Stimulated activated CD4-positive, alpha-beta T cell treated with anti-CD3 and anti-CD28 coated beads, Interleukin-1b, Interleukin-23, amount 100 ng/mL, for 48 hours (primary cell): ENCODE data around the gene ITIH3.

Experiments
- DNase-seq: peaks from one replicate; pipeline ENCODE4 v3.0.0-alpha.2; 2020

Gene ITIH3

DNA sequence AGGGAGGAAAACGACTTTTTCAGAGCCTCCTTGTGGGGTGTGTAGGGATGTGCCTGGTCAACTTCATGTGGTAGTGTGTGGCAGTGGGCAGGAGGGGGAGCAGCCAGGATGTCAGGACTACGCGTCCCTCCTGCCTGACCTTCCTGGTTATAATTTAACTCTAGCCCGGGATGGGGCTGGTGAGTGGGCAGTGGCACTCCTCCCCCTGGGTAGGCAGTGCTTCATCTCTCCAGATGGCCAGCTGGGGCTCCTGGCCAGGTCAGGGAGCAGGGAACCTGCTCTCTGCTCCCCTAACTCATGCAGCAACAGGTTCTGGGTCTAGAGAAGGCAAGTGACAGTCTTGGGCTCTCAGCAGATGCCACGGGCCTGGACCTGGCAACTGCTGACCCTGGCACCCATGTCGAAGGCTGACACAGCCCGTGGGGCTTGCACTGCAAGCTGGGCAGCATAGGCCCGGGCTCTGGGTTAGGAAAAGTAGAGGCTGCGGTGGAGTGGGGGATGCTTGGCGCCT is 33.3 kb downstream of the ITIH3 start:
- no peak for DNase-seq

DNA sequence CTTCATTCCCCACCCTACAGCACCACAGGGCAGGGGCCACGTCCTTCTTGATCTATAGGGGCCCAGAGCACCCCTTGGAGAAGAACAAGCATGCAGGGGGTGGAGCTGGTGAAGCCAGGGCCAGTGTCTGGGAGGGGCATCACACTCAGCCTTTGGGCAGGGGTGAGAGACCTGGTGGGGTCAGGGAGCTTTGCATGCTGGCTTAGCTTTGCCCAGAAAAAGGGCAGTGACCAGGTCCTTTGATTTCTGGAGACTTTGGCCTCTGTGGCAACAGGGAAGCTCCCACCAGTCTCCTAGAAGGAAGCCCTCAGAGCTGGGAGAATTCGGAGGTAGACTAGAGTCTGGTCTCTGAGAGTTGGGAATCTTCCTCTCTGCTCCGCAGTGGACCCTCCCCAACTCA is 34.9 kb downstream of the ITIH3 start:
- no peak for DNase-seq

DNA sequence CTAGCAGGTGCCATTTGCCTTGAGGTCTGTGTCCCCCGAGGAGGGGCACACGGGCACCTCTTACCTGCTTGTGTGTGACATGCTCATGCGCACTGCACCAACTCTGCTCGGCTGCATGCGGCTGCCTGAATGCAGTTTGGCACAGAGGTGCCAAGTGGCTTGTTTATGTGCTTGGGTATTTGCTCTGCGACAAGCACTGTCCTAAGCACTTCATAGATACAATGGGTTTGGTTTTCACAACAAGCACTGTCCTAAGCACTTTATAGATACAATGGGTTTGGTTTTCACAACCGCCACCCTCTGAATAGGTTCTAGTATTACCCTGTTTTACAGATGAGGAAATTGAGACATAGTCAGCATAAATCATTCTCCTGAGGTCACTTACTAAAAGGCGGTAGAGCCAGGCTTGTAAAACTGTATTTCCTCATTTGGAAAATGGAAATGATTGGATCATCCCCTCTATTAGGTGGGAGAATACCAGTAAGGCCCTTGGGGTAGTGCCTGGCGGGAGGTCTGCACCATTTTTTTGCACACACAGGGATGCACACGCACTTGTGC is 35.4 kb downstream of the ITIH3 start:
- DNase-seq, result no peak

DNA sequence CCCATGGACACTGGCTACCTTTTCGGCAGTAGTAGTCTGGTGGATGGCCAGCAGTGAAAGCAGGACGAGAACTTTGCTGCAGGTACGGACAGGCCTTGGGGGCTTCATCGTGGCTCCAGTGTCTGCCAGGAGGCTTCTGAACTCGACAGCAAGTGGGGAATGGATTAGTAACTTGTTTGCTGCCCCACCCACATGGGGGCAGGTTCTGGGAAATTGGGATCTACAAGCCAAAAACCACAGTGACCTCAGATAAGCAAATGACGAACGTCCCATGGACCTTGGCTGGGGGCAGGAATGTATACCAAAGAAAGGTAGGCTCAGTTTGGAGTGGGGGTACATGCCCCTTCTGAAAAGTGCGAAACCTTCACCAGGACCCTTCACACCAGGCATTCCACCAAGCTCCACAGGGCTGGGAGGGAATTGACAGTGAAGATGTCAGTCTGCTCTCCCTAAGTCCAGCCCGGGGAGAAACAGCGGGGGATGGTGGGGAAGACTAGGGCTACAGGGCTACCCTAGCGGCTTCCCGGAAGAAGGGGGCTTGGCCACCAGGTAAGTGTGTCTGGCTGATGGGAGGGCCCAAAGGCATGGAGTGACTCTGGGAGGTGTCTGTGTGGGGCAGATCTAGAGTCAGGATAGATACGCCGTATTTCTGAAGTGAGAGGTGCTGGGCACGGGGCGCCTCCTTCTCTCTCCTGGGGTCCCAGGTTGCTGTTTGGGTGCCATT is 36.1 kb downstream of the ITIH3 start, which contains the start of gene ITIH4:
TSS of gene ITIH4 (minus strand) at position 138 of the 724 bp plus-strand sequence. CDS start at position 108, 30 bp downstream.
- DNase-seq, result no peak

DNA sequence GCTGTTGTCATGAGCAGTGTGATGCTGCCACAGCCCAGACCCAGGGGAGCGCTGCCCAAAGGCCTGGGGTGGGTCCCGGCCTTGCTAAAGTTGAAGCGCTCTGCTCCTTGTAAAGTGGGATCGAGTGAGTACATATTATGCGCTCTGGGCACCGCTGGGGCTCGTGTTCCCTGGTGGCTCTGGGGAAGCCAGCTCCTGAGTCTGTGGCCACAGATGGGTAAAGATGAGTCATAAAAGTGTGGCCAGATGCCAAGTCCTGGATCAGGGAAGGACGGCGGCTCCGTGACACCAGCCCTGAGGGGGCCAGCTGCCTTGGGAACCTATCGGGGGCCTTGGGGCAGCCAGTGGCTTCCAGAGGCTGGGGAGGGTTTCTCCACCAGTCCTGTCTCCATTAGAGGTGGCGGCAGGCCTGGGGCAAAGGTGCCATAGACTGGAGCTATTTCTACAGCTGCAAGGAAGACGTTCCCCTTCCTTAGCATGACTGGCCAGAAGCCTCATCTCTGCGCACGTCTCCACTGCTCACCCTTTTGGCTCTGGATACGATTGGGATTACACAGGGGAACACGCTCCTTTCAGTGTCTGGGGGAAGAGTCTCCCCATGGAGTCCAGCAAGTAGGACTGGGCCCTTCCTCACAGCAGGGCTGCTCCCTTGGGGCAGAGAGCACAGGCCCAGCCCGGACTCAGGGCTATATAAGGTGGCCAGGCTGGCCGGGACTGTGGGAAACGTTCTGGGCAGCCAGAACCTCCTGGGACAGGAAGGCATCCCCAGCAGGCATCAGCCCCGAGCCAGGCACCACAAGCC is 37.1 kb downstream of the ITIH3 start:
- no peak for DNase-seq

DNA sequence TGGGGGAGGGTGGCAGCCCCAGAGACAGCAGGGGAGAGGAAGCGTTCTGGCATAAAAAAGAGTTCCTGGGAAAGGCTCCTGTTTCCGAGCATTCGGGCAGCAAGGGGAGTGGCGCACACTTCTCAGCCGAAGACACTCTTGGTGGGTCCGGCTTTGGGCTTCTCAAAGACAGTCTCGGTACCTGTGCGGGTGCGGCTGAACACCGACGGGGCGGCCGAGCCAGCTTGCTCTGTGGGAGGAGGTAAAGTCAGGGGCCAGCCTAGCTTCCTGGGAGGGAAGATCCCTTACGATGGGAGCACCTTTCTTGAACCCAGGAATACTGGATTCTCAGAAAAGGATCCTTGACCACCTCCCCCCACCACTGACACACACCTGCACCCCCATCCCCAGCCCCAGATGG is 38.6 kb downstream of the ITIH3 start:
- DNase-seq, result no peak

DNA sequence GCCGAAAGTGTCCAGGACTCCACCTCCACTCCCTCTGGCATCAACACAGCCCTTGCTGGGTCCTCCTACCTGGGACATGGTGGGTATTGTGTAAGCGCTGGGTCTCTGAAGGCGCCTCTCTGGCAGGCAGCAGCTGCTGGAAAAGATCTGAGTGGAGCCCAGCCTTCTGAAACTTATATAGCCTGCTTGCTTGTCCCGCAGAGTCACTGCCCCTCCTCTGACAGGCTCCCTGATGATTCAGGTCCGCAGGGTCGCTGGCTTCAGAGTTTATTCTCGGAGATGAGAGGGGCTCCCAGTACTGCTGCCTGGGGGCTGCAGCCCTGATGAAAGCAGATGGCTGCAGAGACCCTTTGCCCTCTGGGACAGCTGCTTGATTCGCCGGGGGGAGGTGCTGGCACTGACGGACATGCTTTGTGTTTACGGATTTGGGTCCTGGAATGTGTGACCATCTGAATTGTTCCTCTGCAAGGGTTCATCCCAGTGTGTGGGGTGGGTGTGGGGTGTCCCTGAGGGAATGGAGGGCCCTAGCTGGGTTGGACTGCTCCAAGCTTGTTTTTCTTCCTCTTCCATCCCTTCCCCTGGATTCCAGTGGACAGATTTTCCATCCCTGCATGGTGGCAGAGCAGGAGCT is 40.4 kb downstream of the ITIH3 start, which contains the start of gene MUSTN1:
TSS of gene MUSTN1 (minus strand) at position 149 of the 631 bp plus-strand sequence. CDS start at position 78, 71 bp downstream.
- no peak for DNase-seq

DNA sequence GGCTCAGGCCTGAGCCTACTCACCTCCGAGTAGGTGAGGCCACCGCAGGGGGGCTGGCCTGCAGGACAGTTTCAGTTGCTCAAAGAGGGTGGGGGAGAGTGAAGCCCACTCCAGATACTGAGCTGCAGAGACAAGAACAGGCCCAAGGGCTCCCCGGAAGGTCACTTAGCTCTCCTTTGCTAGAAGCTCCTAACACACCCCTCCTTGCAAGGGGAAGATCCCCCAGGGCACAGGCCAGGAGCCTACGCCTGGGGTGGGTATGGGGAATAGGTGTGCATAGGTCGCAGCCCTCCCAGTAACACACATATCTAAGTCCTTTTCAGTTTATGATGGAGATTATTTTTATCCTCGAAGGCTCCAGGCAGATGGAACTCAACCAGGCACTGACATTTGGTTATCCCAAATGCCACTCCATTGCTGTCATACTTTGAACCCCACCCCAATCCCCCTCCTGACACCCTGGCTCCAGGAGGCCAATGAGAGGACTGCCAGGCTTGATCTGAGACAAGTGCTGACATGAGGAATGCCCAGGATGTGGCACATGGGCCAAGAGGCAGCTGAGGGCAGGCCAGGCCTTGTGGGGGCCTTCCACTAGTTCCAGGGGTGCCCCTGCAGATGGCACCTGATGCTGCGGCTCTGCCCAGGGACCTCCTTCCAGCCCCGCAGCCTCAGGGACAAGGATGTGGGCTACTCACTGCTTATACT is 41.3 kb downstream of the ITIH3 start:
- no peak for DNase-seq

DNA sequence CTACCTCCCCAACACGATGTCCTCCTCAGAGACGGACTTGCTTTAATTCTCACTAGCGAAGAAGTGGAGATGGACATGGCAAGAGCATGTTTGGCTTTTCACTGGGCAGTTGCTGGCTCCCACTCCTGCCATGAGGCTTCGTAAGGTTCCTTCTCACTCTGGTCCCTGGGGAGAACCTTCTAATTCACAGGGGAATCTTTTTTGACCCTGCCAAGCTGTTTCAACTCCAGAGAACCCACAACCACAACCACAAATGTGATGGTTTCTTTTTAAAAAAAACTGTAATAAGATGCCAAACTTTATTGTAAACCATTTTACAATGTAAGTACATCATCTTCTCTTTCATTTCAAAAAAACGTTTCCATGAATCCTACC is 41.9 kb downstream of the ITIH3 start:
- no peak for DNase-seq

DNA sequence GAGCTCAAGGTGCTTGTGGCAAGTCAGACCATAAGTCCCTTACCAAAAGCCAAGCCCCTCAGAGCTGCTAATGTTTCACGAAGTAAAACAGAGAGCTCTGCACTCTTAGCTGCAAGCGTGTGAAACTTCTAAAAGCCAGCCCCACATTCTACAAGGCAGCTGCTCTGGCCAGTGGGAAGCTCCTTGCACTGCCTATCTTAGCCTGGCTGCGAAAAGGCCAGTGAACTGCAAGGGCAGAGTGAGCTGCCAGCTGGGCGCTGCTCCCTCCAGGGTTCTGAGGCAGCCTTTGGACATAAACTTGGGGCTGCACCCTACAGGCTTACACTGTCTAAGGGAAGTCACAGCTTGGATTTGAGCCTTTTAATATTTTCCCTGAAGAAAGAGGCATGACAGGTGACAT is 42.4 kb downstream of the ITIH3 start:
- DNase-seq, result no peak

DNA sequence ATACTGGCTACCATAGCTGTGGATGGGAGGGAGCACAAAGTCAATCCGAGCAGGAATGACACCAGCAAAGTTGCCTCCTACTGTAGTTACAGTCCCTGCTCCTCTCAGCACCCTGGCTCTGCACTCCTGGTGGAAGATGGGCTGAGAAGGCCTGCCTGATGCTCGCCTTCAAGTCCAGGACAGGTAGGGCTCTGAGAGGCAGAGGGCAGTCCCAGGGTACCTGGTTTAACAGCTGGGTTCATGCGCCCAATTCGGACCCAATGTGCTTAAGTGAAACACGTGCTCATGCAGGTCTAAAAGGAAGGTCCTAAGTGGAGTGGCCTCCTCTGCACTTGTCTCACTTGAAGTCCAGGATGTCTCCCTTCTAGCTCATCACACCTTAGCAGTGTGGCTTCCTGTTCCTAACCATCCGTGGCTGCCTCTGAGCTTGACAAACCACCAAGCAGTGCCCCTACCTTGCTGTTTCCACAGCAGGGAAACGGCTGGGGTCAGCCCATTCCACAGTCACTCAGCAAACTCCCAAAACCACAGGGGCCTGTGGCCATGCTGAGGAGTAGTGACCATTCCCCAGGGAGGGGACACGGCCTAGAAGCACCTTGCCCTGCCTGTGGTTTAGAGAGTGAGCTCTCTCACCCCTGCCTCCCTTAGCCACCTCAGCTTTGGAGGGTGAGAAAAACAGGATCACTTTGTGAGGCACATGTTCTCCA is 44.1 kb downstream of the ITIH3 start:
- no peak for DNase-seq

DNA sequence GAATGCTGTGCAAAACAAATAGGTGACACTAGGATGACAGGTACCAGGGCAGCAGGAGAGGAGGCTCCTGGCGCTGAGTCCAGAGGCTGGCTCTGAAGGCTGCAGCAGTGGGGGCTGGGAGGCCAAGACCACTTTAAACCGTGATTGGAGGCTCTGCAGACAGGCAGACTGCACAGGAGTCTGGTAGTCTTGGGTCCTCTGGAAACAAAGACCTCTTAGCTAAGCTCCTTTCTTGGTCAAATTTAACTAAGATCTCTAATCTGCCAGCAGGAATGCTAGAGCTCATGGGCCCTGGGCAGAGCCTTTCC is 44.6 kb downstream of the ITIH3 start:
- no peak for DNase-seq

DNA sequence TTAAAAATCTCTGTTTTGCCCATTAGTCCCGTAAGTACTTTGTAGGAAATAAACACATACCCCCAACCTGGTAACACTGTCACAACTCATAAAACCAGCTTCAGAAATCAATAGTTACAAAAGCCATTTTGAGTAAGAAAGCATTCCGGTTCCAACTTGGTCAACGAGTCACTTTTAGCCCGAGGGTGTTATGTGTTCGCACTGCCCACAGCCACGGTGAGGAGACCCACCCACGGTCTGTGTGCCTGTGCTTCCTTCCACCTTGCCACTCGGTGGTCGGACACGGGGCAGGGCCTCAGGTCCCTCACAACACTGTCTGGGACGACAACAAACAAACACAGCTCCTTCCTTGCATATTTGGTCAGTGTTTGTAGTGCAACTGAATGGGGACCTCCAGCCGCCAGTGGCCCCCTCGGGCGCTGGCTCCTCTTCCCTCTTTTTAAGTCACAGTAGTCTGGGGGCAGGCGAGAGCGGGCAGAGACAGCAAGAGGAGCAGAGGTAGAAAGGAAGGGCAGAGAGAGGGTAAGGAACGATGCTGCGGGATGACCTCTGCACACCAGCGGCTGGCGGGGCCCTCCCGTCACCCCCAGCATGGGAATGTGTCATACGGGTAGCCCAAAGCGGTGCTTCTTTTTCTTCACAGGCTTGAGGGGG is 45.4 kb downstream of the ITIH3 start:
- no peak for DNase-seq

DNA sequence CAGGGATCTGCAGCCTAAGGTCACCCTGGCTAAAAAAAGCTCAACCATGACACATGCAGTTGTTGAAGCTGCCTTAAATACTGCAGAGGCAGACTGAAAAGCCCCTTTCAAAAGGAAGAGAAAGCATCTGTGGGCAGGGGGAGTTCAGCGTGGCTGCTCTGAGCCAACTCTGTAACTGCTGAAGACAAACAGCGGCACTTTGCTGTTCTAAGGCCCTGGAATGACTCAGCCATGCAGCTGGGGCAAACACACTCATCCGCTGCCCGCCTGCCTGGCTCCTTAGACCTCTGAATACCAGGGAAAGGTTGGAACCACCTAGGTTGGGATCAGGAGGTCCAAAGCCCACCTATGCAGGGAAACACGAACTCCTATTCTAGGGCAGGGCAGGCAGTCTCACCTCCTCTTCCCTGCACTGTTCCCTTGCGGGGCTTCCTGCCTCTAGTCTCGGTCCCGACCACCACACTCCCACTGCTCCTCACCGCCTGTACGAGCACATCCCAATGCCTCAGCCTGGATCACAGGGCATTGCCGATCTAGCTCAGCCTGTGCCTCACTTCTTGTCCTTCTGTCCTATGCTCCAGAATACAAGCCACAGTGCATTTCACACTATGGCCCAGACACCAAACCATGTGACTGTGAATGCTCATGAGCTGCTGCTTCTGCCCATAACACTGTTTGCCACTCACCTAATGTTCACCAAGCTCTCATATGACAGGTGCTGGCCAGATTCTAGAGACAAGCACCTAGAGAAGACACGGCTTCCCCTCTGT is 46.8 kb downstream of the ITIH3 start:
- DNase-seq, result no peak

DNA sequence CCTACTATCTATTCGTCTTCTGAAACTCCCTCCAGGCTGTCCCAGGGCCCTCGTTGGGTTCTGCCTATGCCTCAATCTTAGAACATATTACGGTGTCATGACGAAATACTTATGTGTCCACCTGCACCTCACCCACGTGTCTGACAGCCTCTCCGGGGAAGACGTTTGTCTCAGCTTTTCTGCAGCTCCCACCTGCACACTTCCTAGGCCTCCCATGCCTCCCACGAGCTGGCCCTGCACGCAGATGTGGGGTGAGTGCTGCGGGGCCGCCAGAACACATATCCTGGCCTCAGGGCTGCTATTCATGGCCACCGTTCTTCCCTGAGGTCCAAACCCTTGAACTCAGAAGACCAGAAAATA is 47.4 kb downstream of the ITIH3 start:
- no peak for DNase-seq

DNA sequence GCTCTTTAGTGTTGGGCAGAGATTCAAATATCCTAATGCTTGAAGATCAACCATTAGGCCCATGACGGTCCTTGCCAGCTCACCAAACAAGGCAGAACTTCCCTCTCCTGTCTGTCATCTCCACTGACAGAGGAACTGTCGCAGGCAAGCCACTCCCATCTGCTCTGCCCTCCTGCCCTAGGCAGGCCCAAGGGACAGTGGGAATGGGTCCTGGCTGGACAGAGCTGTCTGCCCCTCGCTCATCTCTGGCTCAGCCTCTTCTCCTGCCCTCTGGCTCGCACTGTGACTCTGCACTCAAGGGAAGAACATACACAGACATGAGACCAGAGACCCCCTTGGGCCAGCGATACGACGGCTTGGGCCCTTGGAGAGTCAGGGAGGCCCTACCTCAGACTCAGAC is 47.8 kb downstream of the ITIH3 start:
- no peak for DNase-seq

DNA sequence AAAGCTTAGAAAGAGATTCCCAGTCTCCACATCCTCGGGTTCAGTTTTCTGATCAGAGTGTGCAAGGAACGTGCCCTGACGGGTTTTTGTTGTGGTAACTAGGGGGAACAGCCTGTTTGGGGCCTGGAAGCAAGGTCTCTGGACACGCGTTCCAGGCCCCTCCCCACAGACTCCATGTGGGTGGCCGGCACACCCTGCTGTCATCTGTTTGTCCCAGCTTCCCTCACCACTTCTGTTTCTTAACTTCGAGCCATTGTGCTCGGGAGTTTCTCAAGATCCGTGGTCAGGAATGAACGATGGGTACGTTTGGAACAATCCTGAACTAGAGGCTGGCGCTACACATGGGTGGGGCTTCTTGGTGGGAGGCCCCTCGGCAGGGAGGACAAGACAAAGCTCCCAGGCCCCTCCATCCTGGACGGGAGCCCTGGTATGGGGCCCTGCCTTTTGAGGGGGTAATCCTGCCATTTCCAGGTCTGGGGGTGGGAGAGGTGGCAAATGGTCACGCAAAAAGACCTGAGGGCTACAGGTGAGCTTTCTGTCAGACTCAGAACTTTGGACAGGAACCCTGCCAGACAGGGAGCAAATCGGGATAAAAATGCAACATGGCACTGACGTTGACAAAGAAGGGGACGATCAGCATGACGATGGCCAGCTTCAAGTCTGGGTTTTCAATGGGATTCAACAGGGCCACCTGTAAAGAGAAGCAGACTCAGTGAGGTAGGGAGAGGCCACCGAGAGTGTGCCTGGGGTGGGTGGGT is 48.7 kb downstream of the ITIH3 start:
- no peak for DNase-seq

DNA sequence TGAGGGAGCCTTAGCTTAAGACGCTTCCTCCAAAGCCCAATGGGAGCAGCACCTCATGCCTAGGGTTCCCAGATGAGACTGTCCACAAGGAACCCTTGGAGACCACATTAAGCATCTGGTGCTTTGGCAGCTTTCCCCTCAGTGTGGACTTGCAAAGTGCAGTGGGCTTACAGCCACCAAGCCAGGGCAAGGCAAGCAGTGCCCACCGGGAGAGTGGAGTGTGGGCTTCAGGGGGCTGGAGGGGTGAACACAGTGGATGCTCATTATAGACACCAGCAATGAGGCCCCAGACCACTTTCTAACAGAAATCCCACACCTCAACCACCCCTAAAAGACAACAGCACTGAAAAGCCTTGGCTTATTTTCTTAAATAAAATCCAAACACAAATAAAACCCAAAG is 49.3 kb downstream of the ITIH3 start:
- DNase-seq, result no peak

DNA sequence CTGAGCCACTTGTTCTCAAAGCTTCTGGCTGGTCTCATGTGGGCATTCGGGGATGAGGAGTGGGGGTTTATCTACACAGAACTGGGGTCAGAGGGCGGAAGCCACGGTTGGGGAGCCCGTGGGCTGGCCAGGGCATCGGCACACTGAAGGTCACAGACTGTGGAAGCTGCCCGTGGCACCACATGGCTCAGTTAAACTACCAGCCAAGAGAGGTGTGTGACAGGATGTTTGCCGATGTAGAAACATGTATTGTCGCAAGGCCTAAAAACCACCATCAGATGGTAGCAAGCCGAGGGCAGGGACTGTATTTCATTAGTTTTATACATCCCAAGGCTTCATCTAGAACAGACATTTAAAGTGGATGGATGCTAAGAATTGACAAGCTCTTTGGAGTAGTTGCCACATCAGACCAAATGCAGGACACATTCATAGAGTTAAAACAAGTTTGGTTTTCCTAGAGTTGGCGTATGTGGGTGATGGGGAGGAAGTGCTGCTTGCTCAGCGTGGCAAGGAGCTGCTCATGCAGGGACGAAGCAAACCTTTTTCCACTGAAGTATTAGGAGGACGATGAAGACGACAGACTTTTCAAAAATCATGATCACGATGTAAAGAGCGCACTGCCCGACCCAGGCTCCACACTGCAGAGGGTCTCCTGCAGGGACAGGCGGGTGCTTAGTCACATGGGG is 49.8 kb downstream of the ITIH3 start:
- no peak for DNase-seq

DNA sequence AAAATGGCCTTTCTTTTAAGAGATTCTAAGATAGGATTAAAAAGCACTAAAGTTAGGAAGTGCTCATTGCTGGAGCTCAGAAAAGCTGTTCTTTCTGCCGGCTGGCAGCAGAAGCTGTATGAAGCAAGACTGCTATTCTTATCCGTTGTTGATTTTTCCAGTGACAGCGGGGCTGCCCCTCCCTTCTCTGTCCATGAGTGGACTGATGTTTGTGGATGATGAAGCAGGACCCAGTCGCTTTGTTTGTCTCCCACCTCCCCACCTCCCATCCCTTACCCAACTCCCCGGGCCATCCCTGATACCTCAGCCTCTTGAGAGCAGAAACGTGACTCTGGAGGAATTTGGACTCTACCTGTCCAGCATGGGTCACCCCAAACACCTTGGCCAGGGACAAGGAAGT is 50.6 kb downstream of the ITIH3 start:
- no peak for DNase-seq
